ENCODE results near the gene TNP1.

Gene TNP1

DNA sequence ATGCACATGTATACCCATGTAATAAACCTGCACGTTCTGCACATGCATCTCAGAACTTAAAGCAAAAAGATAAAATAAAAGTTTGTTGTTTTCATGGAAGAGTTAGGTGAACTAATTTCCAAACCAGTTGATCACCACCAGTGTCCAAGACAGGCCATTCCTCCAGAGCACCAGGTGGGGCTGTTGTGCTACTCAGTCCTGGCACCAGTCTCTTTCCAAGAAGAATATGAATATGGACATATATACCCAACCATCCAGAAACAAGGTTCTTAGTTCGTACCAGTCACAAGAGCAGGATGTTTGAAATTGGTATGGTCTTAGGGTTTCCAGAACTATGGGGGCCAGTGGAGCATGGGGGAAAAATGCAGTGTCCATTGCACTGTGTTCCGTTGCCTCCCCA is 17.2 kb upstream of the TNP1 start:
- Histone ChIP-seq H2AFZ (ENCODE audit: low read depth, low read length) (no peak overlapping the region), H3K18ac (ENCODE audit: low read depth in 1 of 2, low read length in 2 of 2) (no peak overlapping the region), H3K9me3 (ENCODE audit: control insufficient read depth, low read length) (no peaks in the 10 kb centered on the region), H3K27ac (ENCODE audit: low read length, poor library complexity, severe bottlenecking) (no peak overlapping the region), H2BK15ac (ENCODE audit: low read depth, poor library complexity, severe bottlenecking) (no peak overlapping the region), H3K23ac (ENCODE audit: low read length in 2 of 2) (no peak overlapping the region), H3K4me3 (ENCODE audit: insufficient read depth in 1 of 2, low read depth in 1 of 2, low read length in 2 of 2) (no peak overlapping the region), H3K27me3 (ENCODE audit: control insufficient read depth in 1 of 2, insufficient read depth in 1 of 2, low read length in 2 of 2) (no peaks in the 10 kb centered on the region), H4K8ac (ENCODE audit: low read length) (no peak overlapping the region), H2BK5ac (ENCODE audit: low read depth, low read length, poor library complexity, severe bottlenecking) (no peak overlapping the region), H3K4me2 (ENCODE audit: low read length, poor library complexity, severe bottlenecking) (no peak overlapping the region), H2BK12ac (ENCODE audit: low read length in 2 of 2) (no peak overlapping the region), H2BK120ac (ENCODE audit: low read depth, low read length) (no peak overlapping the region), H3K79me1 (replicated peaks; ENCODE audit: low read length, poor library complexity, severe bottlenecking) (no peaks in the 10 kb centered on the region), H3K9ac (ENCODE audit: low read length) (no peak overlapping the region), H3K4ac (ENCODE audit: low read depth in 1 of 2, low read length in 2 of 2) (no peak overlapping the region), H3K36me3 (ENCODE audit: control insufficient read depth in 1 of 2, insufficient read depth in 2 of 2, low read depth in 1 of 2, low read length in 2 of 2) (no peaks in the 10 kb centered on the region), H2AK5ac (ENCODE audit: low read length, severe bottlenecking) (no peak overlapping the region), H3K14ac (ENCODE audit: low read length in 2 of 2) (no peak overlapping the region), H3K4me1 (ENCODE audit: control insufficient read depth, insufficient read depth, low read depth, low read length) (no peaks in the 10 kb centered on the region), H4K91ac (ENCODE audit: low read length) (no peak overlapping the region)
- DNase-seq, result no peak
- 100% methylated on average over 1 of the region's 3 CpGs for WGBS

DNA sequence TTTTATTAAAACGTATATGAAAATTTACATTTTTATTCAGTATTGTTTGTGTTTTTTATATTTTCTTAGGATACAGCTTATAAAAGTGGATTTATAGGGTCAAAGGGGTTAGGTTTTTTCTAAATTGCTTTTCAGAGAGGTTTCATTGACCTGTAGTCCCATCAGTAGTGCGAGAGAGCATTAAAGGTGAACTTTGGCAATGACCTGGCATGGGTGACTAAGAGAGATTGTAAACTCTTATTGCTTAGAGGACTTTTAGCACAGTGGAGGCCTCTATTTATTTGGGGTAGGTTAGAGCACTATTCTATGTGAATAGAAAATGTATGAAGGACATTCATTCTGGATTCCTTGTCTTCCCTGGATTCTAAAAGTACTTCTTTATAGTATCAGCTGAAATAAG is 16.0 kb upstream of the TNP1 start:
- H3K9ac ChIP-seq (ENCODE audit: low read length), result no peak overlapping the region
- H3K36me3 ChIP-seq (ENCODE audit: control insufficient read depth in 1 of 2, insufficient read depth in 2 of 2, low read depth in 1 of 2, low read length in 2 of 2), result no peaks in the 10 kb centered on the region
- H3K18ac ChIP-seq (ENCODE audit: low read depth in 1 of 2, low read length in 2 of 2), result no peak overlapping the region
- DNase-seq, result no peak
- WGBS, result 88% methylated on average over 1 of the region's 2 CpGs
- no peak overlapping the region for H3K4me3 ChIP-seq (ENCODE audit: insufficient read depth in 1 of 2, low read depth in 1 of 2, low read length in 2 of 2)
- no peaks in the 10 kb centered on the region for H3K4me1 ChIP-seq (ENCODE audit: control insufficient read depth, insufficient read depth, low read depth, low read length)
- H2BK12ac ChIP-seq (ENCODE audit: low read length in 2 of 2), result no peak overlapping the region
- no peak overlapping the region for H2AFZ ChIP-seq (ENCODE audit: low read depth, low read length)
- H3K14ac ChIP-seq (ENCODE audit: low read length in 2 of 2), result no peak overlapping the region
- H3K9me3 ChIP-seq (ENCODE audit: control insufficient read depth, low read length), result no peaks in the 10 kb centered on the region
- H3K23ac ChIP-seq (ENCODE audit: low read length in 2 of 2), result no peak overlapping the region
- no peak overlapping the region for H3K4ac ChIP-seq (ENCODE audit: low read depth in 1 of 2, low read length in 2 of 2)
- H4K91ac ChIP-seq (ENCODE audit: low read length), result no peak overlapping the region
- no peaks in the 10 kb centered on the region for H3K27me3 ChIP-seq (ENCODE audit: control insufficient read depth in 1 of 2, insufficient read depth in 1 of 2, low read length in 2 of 2)
- no peak overlapping the region for H2BK15ac ChIP-seq (ENCODE audit: low read depth, poor library complexity, severe bottlenecking)
- H3K79me1 ChIP-seq (replicated peaks; ENCODE audit: low read length, poor library complexity, severe bottlenecking), result no peaks in the 10 kb centered on the region
- H3K4me2 ChIP-seq (ENCODE audit: low read length, poor library complexity, severe bottlenecking), result no peak overlapping the region
- no peak overlapping the region for H3K27ac ChIP-seq (ENCODE audit: low read length, poor library complexity, severe bottlenecking)
- H2BK120ac ChIP-seq (ENCODE audit: low read depth, low read length), result no peak overlapping the region
- no peak overlapping the region for H2BK5ac ChIP-seq (ENCODE audit: low read depth, low read length, poor library complexity, severe bottlenecking)
- H4K8ac ChIP-seq (ENCODE audit: low read length), result no peak overlapping the region
- H2AK5ac ChIP-seq (ENCODE audit: low read length, severe bottlenecking), result no peak overlapping the region

DNA sequence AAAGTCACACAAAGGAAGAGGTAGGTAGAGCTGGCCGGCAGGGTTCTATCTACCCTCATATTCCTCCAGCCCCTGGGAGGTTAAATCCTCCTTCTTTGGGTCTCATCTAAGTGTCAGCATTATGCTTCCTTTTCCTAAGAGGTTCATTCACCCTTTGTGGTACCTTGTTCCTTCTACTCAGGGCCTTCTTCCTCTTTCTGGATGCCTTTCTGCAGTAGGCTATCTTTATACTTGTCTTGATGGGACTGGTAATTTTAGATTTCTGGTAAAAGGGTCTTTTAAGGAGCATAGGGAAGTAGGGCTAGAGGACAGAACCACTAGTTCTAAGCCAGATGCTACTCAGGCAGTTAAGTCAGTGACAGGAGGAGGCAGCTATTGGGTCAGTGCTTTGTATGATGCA is 13.7 kb upstream of the TNP1 start:
- H3K79me1 ChIP-seq (replicated peaks; ENCODE audit: low read length, poor library complexity, severe bottlenecking), result no peaks in the 10 kb centered on the region
- H2AFZ ChIP-seq (ENCODE audit: low read depth, low read length), result no peak overlapping the region
- no peak overlapping the region for H3K9ac ChIP-seq (ENCODE audit: low read length)
- WGBS, result 100% methylated on average over 1 of the region's 1 CpG
- H3K14ac ChIP-seq (ENCODE audit: low read length in 2 of 2), result no peak overlapping the region
- H2BK12ac ChIP-seq (ENCODE audit: low read length in 2 of 2), result no peak overlapping the region
- no peak overlapping the region for H2BK15ac ChIP-seq (ENCODE audit: low read depth, poor library complexity, severe bottlenecking)
- DNase-seq, result no peak
- H2BK5ac ChIP-seq (ENCODE audit: low read depth, low read length, poor library complexity, severe bottlenecking), result no peak overlapping the region
- H4K8ac ChIP-seq (ENCODE audit: low read length), result no peak overlapping the region
- H3K27ac ChIP-seq (ENCODE audit: low read length, poor library complexity, severe bottlenecking), result no peak overlapping the region
- H3K4me2 ChIP-seq (ENCODE audit: low read length, poor library complexity, severe bottlenecking), result no peak overlapping the region
- H3K4me1 ChIP-seq (ENCODE audit: control insufficient read depth, insufficient read depth, low read depth, low read length), result no peaks in the 10 kb centered on the region
- H4K91ac ChIP-seq (ENCODE audit: low read length), result no peak overlapping the region
- H3K27me3 ChIP-seq (ENCODE audit: control insufficient read depth in 1 of 2, insufficient read depth in 1 of 2, low read length in 2 of 2), result peaks cover 0 to under 1% of the 10 kb centered on the region in 2 experiments
- H2AK5ac ChIP-seq (ENCODE audit: low read length, severe bottlenecking), result no peak overlapping the region
- H3K23ac ChIP-seq (ENCODE audit: low read length in 2 of 2), result no peak overlapping the region
- no peaks in the 10 kb centered on the region for H3K9me3 ChIP-seq (ENCODE audit: control insufficient read depth, low read length)
- no peaks in the 10 kb centered on the region for H3K36me3 ChIP-seq (ENCODE audit: control insufficient read depth in 1 of 2, insufficient read depth in 2 of 2, low read depth in 1 of 2, low read length in 2 of 2)
- H3K4me3 ChIP-seq (ENCODE audit: insufficient read depth in 1 of 2, low read depth in 1 of 2, low read length in 2 of 2), result no peak overlapping the region
- H2BK120ac ChIP-seq (ENCODE audit: low read depth, low read length), result no peak overlapping the region
- H3K4ac ChIP-seq (ENCODE audit: low read depth in 1 of 2, low read length in 2 of 2), result no peak overlapping the region
- H3K18ac ChIP-seq (ENCODE audit: low read depth in 1 of 2, low read length in 2 of 2), result no peak overlapping the region

DNA sequence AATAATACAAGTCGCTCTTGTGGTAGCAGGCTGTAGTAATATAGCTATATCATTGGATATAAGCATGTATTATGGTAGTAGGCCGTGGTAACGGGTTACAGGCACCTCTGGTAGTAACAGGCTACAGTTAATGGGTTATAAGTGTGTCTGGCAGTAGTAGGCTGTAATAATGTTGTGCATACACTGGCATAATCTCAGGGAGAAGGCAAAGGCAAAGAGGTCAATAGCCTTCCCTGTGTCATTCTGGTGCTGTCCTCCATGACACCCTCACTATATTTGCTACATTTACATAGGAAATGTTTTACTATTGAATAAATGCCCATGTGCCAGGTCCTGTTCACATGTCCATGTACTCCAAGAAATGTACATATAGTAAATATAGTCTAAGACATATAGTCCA is 12.8 kb upstream of the TNP1 start:
- no peak for DNase-seq

More for the DNA sequence above, 12.8 kb upstream of the TNP1 start:
- Histone ChIP-seq H3K23ac (ENCODE audit: low read length in 2 of 2) (no peak overlapping the region), H3K27me3 (ENCODE audit: control insufficient read depth in 1 of 2, insufficient read depth in 1 of 2, low read length in 2 of 2) (peaks cover 0 to 3% of the 10 kb centered on the region in 2 experiments), H3K9me3 (ENCODE audit: control insufficient read depth, low read length) (no peaks in the 10 kb centered on the region), H2AK5ac (ENCODE audit: low read length, severe bottlenecking) (no peak overlapping the region), H3K4me2 (ENCODE audit: low read length, poor library complexity, severe bottlenecking) (no peak overlapping the region), H3K4me1 (ENCODE audit: control insufficient read depth, insufficient read depth, low read depth, low read length) (no peaks in the 10 kb centered on the region), H3K14ac (ENCODE audit: low read length in 2 of 2) (no peak overlapping the region), H2BK120ac (ENCODE audit: low read depth, low read length) (no peak overlapping the region), H3K4me3 (ENCODE audit: insufficient read depth in 1 of 2, low read depth in 1 of 2, low read length in 2 of 2) (no peak overlapping the region), H3K36me3 (ENCODE audit: control insufficient read depth in 1 of 2, insufficient read depth in 2 of 2, low read depth in 1 of 2, low read length in 2 of 2) (no peaks in the 10 kb centered on the region), H3K18ac (ENCODE audit: low read depth in 1 of 2, low read length in 2 of 2) (no peak overlapping the region), H2AFZ (ENCODE audit: low read depth, low read length) (no peak overlapping the region), H3K4ac (ENCODE audit: low read depth in 1 of 2, low read length in 2 of 2) (no peak overlapping the region), H2BK15ac (ENCODE audit: low read depth, poor library complexity, severe bottlenecking) (no peak overlapping the region), H2BK12ac (ENCODE audit: low read length in 2 of 2) (no peak overlapping the region), H3K9ac (ENCODE audit: low read length) (no peak overlapping the region), H4K8ac (ENCODE audit: low read length) (no peak overlapping the region), H3K79me1 (replicated peaks; ENCODE audit: low read length, poor library complexity, severe bottlenecking) (no peaks in the 10 kb centered on the region), H4K91ac (ENCODE audit: low read length) (no peak overlapping the region), H2BK5ac (ENCODE audit: low read depth, low read length, poor library complexity, severe bottlenecking) (no peak overlapping the region), H3K27ac (ENCODE audit: low read length, poor library complexity, severe bottlenecking) (no peak overlapping the region)
- 85% methylated on average over 3 of the region's 3 CpGs for WGBS

All from mesenchymal stem cell (in vitro differentiated cells and primary cell).